Osteocyte (in vitro differentiated cells): ENCODE data around the gene GARS1. TPM values are rescaled to one million over a fixed set of nuclear protein-coding genes. Genes with fewer than 3 reads are reported as not detected.

Source experiments
- DNase-seq: peaks from one replicate; pipeline ENCODE4 v3.0.0; 2021; ENCODE audit warnings: mixed read lengths; ENCODE audit not compliant: unreplicated experiment; ENCODE audit errors: extremely low spot score
- H3K27ac Mint-ChIP-seq: one replicate; pipeline ENCODE4 v1.8.0; 2021; ENCODE audit warnings: mild to moderate bottlenecking, mixed read lengths; ENCODE audit not compliant: unreplicated experiment
- H3K27me3 Mint-ChIP-seq: one replicate; pipeline ENCODE4 v1.8.0; 2021; ENCODE audit warnings: mixed read lengths; ENCODE audit not compliant: unreplicated experiment
- H3K36me3 Mint-ChIP-seq: one replicate; pipeline ENCODE4 v1.8.0; 2021; ENCODE audit warnings: mixed read lengths; ENCODE audit not compliant: unreplicated experiment
- H3K4me1 Mint-ChIP-seq: one replicate; pipeline ENCODE4 v1.8.0; 2021; ENCODE audit warnings: mixed read lengths; ENCODE audit not compliant: unreplicated experiment
- H3K4me3 Mint-ChIP-seq: one replicate; pipeline ENCODE4 v1.8.0; 2021; ENCODE audit warnings: mild to moderate bottlenecking, moderate library complexity, mixed read lengths; ENCODE audit not compliant: unreplicated experiment
- H3K9me3 Mint-ChIP-seq: one replicate; pipeline ENCODE4 v1.8.0; 2021; ENCODE audit warnings: mixed read lengths; ENCODE audit not compliant: unreplicated experiment
- CTCF ChIP-seq: fragments of 200-600 bp; sonication (generic); IDR thresholded peaks from 2 replicates; pipeline ENCODE4 v1.5.0; 2021; ENCODE audit warnings: antibody characterized with exemption, mild to moderate bottlenecking, moderate library complexity
- total RNA-seq: library from RNA; stranded (reverse); gene quantifications from 2 replicates; pipeline ENCODE4 v1.2.1, GENCODE V29; 2021

GARS1 gene
- total RNA-seq, 1 donor from 2014 or later: 320 TPM

GRCh38 chr7:30596014-30596641, 1.4 kb downstream of the GARS1 start:
- H3K27me3 Mint-ChIP-seq: no peaks in the 10 kb centered on the region
- DNase-seq: no peak

DNA sequence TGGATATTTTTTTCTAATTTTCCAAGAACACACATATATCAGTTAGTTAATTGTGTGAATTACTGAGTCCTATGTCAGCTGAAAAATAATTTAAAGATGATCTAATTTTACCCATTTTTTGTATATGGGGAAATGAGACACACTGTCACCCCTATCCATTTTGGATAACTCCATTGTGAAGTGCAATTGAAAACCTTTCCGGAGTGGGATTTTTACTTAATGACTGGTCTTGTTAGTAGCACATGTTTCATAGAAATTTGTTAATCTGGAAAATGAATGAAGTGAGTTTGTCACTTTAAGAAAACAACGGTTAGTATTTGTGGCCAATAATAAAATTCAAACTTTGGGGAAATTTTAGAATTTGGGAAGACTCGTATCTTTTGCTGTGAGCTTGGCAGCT, 2.0 kb downstream of the GARS1 start:
- DNase-seq: no peak

More at GRCh38 chr7:30596014-30596641, 1.4 kb downstream of the GARS1 start:
- Mint-ChIP-seq H3K36me3 (peaks cover 36% of the 10 kb centered on the region), H3K4me3 (peak overlapping the region; percentile 100), H3K9me3 (no peaks in the 10 kb centered on the region), H3K4me1 (peaks cover 51% of the 10 kb centered on the region), H3K27ac (peak overlapping the region; percentile 100)
- no peak for TF ChIP-seq CTCF

DNA sequence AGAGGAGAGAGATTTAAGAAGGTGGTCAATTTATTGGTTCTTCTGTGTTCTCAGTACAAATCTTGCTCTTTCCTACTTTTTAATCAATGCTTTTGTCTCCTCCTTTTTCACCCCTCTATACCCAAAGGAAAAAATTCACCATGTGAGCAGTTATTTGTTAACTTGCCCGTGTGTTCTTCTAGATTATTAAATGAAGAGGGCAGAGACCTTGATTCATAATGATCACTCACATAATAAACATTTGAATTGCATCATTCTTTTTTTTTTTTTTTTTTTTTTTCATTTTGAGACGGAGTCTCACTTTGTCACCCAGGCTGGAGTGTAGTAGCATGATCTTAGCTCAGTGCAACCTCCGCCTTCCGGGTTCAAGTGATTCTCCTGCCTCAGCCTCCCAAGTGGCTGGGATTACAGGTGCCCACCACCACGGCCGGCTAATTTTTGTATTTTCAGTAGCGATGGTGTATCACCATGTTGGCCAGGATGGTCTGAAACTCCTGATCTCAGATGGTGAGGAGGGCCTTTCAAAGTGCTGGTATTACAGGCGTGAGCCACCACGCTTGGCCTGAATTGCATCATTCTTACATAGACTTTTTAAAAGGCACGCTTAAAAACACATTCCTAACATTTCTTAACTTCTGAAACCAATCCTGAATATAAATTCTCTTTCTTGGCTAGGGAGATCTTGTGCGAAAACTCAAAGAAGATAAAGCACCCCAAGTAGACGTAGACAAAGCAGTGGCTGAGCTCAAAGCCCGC, 3.6 kb downstream of the GARS1 start:
- Mint-ChIP-seq H3K27ac (peak overlapping the region; percentile 73), H3K4me3 (peak overlapping the region; percentile 100), H3K36me3 (peaks cover 50% of the 10 kb centered on the region), H3K9me3 (no peaks in the 10 kb centered on the region), H3K27me3 (no peaks in the 10 kb centered on the region), H3K4me1 (peaks cover 33% of the 10 kb centered on the region)
- no peak for TF ChIP-seq CTCF
- DNase-seq: no peak

More for the DNA sequence above, 2.0 kb downstream of the GARS1 start:
- Mint-ChIP-seq H3K4me1 (peaks cover 46% of the 10 kb centered on the region), H3K4me3 (peak overlapping the region; percentile 100), H3K27me3 (no peaks in the 10 kb centered on the region), H3K36me3 (peaks cover 40% of the 10 kb centered on the region), H3K9me3 (no peaks in the 10 kb centered on the region), H3K27ac (peak overlapping the region; percentile 100)
- no peak for TF ChIP-seq CTCF

DNA sequence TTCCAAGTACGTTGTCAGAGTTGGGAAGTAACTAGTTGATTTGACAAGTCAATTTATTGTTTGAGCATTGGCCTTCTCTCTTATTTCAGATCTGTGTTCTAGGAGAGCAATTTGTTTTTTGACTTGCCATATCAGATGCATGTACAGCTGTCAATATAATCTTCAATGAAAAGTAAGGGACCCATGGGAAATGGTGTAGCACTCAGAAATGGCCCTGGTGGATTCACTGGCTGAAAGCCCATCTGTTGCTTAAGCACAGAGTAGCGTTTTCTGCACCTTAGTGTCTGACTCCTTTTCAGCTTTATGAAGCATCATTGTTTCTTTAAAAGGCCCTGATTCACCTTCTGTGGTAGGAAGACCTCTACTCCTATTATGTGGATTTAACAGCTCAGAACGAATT, 10.2 kb downstream of the GARS1 start:
- no peak for DNase-seq
- Mint-ChIP-seq H3K9me3 (no peaks in the 10 kb centered on the region), H3K27ac (no peak overlapping the region), H3K36me3 (peaks cover 72% of the 10 kb centered on the region), H3K27me3 (no peaks in the 10 kb centered on the region), H3K4me3 (no peak overlapping the region), H3K4me1 (peaks cover 4% of the 10 kb centered on the region)
- TF ChIP-seq CTCF: no peak

- H3K27me3 Mint-ChIP-seq: no peaks in the 10 kb centered on the region
- H3K27ac Mint-ChIP-seq: no peak overlapping the region
- peaks cover 2% of the 10 kb centered on the region for H3K4me1 Mint-ChIP-seq
- H3K9me3 Mint-ChIP-seq: no peaks in the 10 kb centered on the region
- no peak for TF ChIP-seq CTCF
- DNase-seq: no peak
- no peak overlapping the region for H3K4me3 Mint-ChIP-seq
- H3K36me3 Mint-ChIP-seq: peaks cover 71% of the 10 kb centered on the region
Measured at GRCh38 chr7:30605832-30606231, 11.2 kb downstream of the GARS1 start.
